LNCaP clone FGC (cell line): ENCODE results near the gene TBCA.

ENCODE experiments used
- DNase-seq: peaks from one replicate; pipeline ENCODE4 v3.0.0-alpha.2; 2011; ENCODE audit warnings: low read depth
- H3K4me3 ChIP-seq: 2 replicates; pipeline ENCODE4 v1.5.1; 2011; ENCODE audit warnings: mild to moderate bottlenecking, low read depth, low read length, control low read depth
- CTCF ChIP-seq: IDR thresholded peaks from 2 replicates; pipeline ENCODE4 v1.5.1; 2012; ENCODE audit warnings: mild to moderate bottlenecking; ENCODE audit not compliant: control insufficient read depth, insufficient read depth; ENCODE audit errors: extremely low read depth

TBCA gene

GRCh38 chr5:77641397-77641943, 134.7 kb downstream of the TBCA start:
- no peak overlapping the region for H3K4me3 ChIP-seq
- no peak for DNase-seq

More at GRCh38 chr5:77641397-77641943, 134.7 kb downstream of the TBCA start:
- no peak for TF ChIP-seq CTCF
